ENCODE data around the gene USP14.

The USP14 gene

GRCh38 chr18:160831-161570 lies 2.6 kb downstream of the USP14 start:
- no peak for DNase-seq

- DNase-seq = no peak
Measured at GRCh38 chr18:172361-172760, 14.0 kb downstream of the USP14 start.

GRCh38 chr18:179499-179898 lies 21.1 kb downstream of the USP14 start:
- DNase-seq = no peak

- DNase-seq = no peak
Measured at GRCh38 chr18:181711-182110, 23.4 kb downstream of the USP14 start.

GRCh38 chr18:183769-184168 lies 25.4 kb downstream of the USP14 start:
- DNase-seq = no peak

GRCh38 chr18:189254-189653 lies 30.9 kb downstream of the USP14 start:
- DNase-seq = no peak

- no peak for DNase-seq
Measured at GRCh38 chr18:191725-192124, 33.4 kb downstream of the USP14 start.

GRCh38 chr18:192801-193200 lies 34.4 kb downstream of the USP14 start:
- DNase-seq = no peak

GRCh38 chr18:195651-196050 lies 37.3 kb downstream of the USP14 start:
- no peak for DNase-seq

- no peak for DNase-seq
Measured at GRCh38 chr18:199214-199613, 40.9 kb downstream of the USP14 start.

GRCh38 chr18:199768-200167 lies 41.4 kb downstream of the USP14 start:
- no peak for DNase-seq

GRCh38 chr18:210075-210474 lies 51.7 kb downstream of the USP14 start:
- DNase-seq = no peak

GRCh38 chr18:210733-211132 lies 52.4 kb downstream of the USP14 start:
- no peak for DNase-seq

GRCh38 chr18:211582-211981 lies 53.2 kb downstream of the USP14 start:
- DNase-seq = no peak

- no peak for DNase-seq
Measured at GRCh38 chr18:212780-213179, 54.4 kb downstream of the USP14 start.

GRCh38 chr18:213505-213904 lies 55.1 kb downstream of the USP14 start:
- no peak for DNase-seq

GRCh38 chr18:213966-214365 lies 55.6 kb downstream of the USP14 start:
- no peak for DNase-seq

GRCh38 chr18:215448-216010 lies 57.2 kb downstream of the USP14 start:
- DNase-seq = no peak

- no peak for DNase-seq
Measured at GRCh38 chr18:217532-218336, 59.4 kb downstream of the USP14 start.

GRCh38 chr18:220708-221107 lies 62.4 kb downstream of the USP14 start:
- no peak for DNase-seq

- no peak for DNase-seq
Measured at GRCh38 chr18:225745-226144, 67.4 kb downstream of the USP14 start.

- no peak for DNase-seq
Measured at GRCh38 chr18:227374-227773, 69.0 kb downstream of the USP14 start.

GRCh38 chr18:227902-228301 lies 69.5 kb downstream of the USP14 start:
- no peak for DNase-seq

GRCh38 chr18:228586-228985 lies 70.2 kb downstream of the USP14 start:
- no peak for DNase-seq

All from activated effector memory CD4-positive, alpha-beta T cell treated with Interleukin-2 at 50 U/mL for 16 hours (primary cell).